ENCODE measurements around the gene PRKCZ.

GRCh38 chr1:2151911-2152310 lies 101.7 kb downstream of the PRKCZ start:
- no peak for TF ChIP-seq CTCF (IDR thresholded peaks at IDR 0.05)
- TF ChIP-seq ZFX (IDR thresholded peaks at IDR 0.05; ENCODE audit: borderline replicate concordance): no peak
